Erythroblast (primary cell): ENCODE results near the gene IL15.

Experiments used
- GATA1 ChIP-seq: IDR thresholded peaks from 2 replicates; pipeline ENCODE4 v1.6.1; 2011; ENCODE audit warnings: low read depth, mild to moderate bottlenecking, control low read depth, low read length, moderate library complexity
- POLR2A ChIP-seq: IDR thresholded peaks from 2 replicates; pipeline ENCODE4 v1.6.1; 2011; ENCODE audit warnings: mild to moderate bottlenecking, low read length

GRCh38 chr4:141768954-141769353, 132.6 kb downstream of the IL15 start:
- TF ChIP-seq POLR2A (no peak), GATA1 (no peak)
